Measurements from ENCODE around the gene ILKAP. TPM values are rescaled to one million over a fixed set of nuclear protein-coding genes. Genes with fewer than 3 reads are reported as not detected.

The ILKAP gene
- total RNA-seq, 4 donors from 2014 or later: 18.5 to 45.5 (median 35.1) TPM

- ATAC-seq: no peak
- Histone ChIP-seq H3K4me1 (peaks cover 0 to 16% (median 0%) of the 10 kb centered on the region in 3 donors), H3K4me3 (no peak overlapping the region), H3K27ac (no peak overlapping the region), H3K36me3 (peaks cover 0 to 14% of the 10 kb centered on the region in 2 donors), H3K9me3 (no peaks in the 10 kb centered on the region), H3K27me3 (no peaks in the 10 kb centered on the region)
- TF ChIP-seq POLR2A (IDR thresholded peaks at IDR 0.05) (no peak), POLR2AphosphoS5 (IDR thresholded peaks at IDR 0.05) (no peak), EP300 (IDR thresholded peaks at IDR 0.05) (no peak), CTCF (IDR thresholded peaks at IDR 0.05) (no peak)
- WGBS, 2 donors (ENCODE audit: low coverage in 1 of 2): 88 to 100% methylated on average over 1 of the region's 2 CpGs
Measured at GRCh38 chr2:238126338-238126737, 77.2 kb downstream of the ILKAP start.

- H3K4me1 ChIP-seq: peaks cover 0 to 16% (median 0%) of the 10 kb centered on the region in 3 donors
- no peak overlapping the region for H3K4me3 ChIP-seq
- H3K9me3 ChIP-seq: no peaks in the 10 kb centered on the region
- no peak overlapping the region for H3K27ac ChIP-seq
- WGBS, 2 donors (ENCODE audit: low coverage in 1 of 2): 94 to 100% methylated on average over 1 to 3 of the region's 20 CpGs
- H3K36me3 ChIP-seq: peaks cover 0 to 3% of the 10 kb centered on the region in 2 donors
- ATAC-seq: no peak
- TF ChIP-seq POLR2A (IDR thresholded peaks at IDR 0.05) (no peak), POLR2AphosphoS5 (IDR thresholded peaks at IDR 0.05) (no peak), CTCF (IDR thresholded peaks at IDR 0.05) (no peak), EP300 (IDR thresholded peaks at IDR 0.05) (no peak)
- no peaks in the 10 kb centered on the region for H3K27me3 ChIP-seq
Measured at GRCh38 chr2:238125127-238125885, 78.2 kb downstream of the ILKAP start.

- TF ChIP-seq CTCF (IDR thresholded peaks at IDR 0.05): no peak
- no peak for TF ChIP-seq POLR2AphosphoS5 (IDR thresholded peaks at IDR 0.05)
- TF ChIP-seq POLR2A (IDR thresholded peaks at IDR 0.05): no peak
- no peak for TF ChIP-seq EP300 (IDR thresholded peaks at IDR 0.05)
- 80 to 86% methylated on average over 13 of the region's 19 CpGs for WGBS, 2 donors (ENCODE audit: low coverage in 1 of 2)
Measured at GRCh38 chr2:238124488-238125126, 78.9 kb downstream of the ILKAP start.

GRCh38 chr2:238123991-238124470 lies 79.5 kb downstream of the ILKAP start:
- Histone ChIP-seq H3K27ac (no peak overlapping the region), H3K27me3 (no peaks in the 10 kb centered on the region), H3K9me3 (no peaks in the 10 kb centered on the region), H3K4me1 (peaks cover 0 to 16% (median 0%) of the 10 kb centered on the region in 3 donors), H3K4me3 (no peak overlapping the region), H3K36me3 (no peaks in the 10 kb centered on the region)
- no peak for ATAC-seq
- TF ChIP-seq POLR2A (IDR thresholded peaks at IDR 0.05) (no peak), CTCF (IDR thresholded peaks at IDR 0.05) (no peak), EP300 (IDR thresholded peaks at IDR 0.05) (no peak), POLR2AphosphoS5 (IDR thresholded peaks at IDR 0.05) (no peak)
- WGBS, 2 donors (ENCODE audit: low coverage in 1 of 2): no CpG with 5 or more reads among the region's 14 CpGs

More at GRCh38 chr2:238124488-238125126, 78.9 kb downstream of the ILKAP start:
- H3K27me3 ChIP-seq: no peaks in the 10 kb centered on the region
- H3K4me1 ChIP-seq: peaks cover 0 to 16% (median 0%) of the 10 kb centered on the region in 3 donors
- no peaks in the 10 kb centered on the region for H3K9me3 ChIP-seq
- no peak for ATAC-seq
- H3K36me3 ChIP-seq: no peaks in the 10 kb centered on the region
- H3K4me3 ChIP-seq: no peak overlapping the region
- no peak overlapping the region for H3K27ac ChIP-seq

Data from gastroesophageal sphincter (tissue), 4 donors.